Breast epithelium (tissue), 3 donors: ENCODE measurements around the gene TERB1.

Experiments
- POLR2AphosphoS5 ChIP-seq, 3 donors: sonication (generic); formaldehyde crosslinking; IDR thresholded peaks; one replicate each; pipeline ENCODE4 v1.6.1; 2017; ENCODE audit warnings: antibody characterized with exemption in 3 of 3
- TF ChIP-seq, protein P1 (sequence below), 3 donors: fragments of 450-650 bp; IDR thresholded peaks; one replicate each; pipeline ENCODE4 v1.5.1; 2016 to 2017; ENCODE audit warnings: antibody characterized with exemption in 3 of 3, mild to moderate bottlenecking in 3 of 3, moderate library complexity in 3 of 3

DNA sequence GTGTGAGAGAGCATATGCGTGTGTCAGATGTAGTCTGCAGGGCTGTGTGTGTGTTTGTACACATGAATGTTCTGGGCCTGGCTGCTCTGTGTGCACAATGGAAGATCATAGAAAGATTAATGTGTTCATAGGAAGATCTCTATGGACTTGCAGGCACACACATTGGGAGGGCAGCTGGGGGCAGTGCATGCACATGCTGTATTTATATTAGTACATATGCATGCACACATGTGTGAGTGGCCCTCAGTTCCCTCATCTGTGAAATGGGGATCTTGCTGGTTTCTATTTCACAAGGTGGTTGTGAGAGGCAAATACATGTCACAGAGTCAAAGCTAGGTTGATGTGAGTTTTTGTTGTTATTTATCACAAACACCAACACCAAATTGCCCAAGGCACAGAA, 44.9 kb upstream of the TERB1 start:
- no peak for TF ChIP-seq POLR2AphosphoS5 (IDR thresholded peaks at IDR 0.05)
- TF ChIP-seq, protein P1, sequence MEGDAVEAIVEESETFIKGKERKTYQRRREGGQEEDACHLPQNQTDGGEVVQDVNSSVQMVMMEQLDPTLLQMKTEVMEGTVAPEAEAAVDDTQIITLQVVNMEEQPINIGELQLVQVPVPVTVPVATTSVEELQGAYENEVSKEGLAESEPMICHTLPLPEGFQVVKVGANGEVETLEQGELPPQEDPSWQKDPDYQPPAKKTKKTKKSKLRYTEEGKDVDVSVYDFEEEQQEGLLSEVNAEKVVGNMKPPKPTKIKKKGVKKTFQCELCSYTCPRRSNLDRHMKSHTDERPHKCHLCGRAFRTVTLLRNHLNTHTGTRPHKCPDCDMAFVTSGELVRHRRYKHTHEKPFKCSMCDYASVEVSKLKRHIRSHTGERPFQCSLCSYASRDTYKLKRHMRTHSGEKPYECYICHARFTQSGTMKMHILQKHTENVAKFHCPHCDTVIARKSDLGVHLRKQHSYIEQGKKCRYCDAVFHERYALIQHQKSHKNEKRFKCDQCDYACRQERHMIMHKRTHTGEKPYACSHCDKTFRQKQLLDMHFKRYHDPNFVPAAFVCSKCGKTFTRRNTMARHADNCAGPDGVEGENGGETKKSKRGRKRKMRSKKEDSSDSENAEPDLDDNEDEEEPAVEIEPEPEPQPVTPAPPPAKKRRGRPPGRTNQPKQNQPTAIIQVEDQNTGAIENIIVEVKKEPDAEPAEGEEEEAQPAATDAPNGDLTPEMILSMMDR (IDR thresholded peaks at IDR 0.05), result no peak
